ENCODE results near the gene FAM83G.
A peak's percentile ranks its signal among the peaks of the same experiment; 100 is the strongest.

The FAM83G gene

DNA sequence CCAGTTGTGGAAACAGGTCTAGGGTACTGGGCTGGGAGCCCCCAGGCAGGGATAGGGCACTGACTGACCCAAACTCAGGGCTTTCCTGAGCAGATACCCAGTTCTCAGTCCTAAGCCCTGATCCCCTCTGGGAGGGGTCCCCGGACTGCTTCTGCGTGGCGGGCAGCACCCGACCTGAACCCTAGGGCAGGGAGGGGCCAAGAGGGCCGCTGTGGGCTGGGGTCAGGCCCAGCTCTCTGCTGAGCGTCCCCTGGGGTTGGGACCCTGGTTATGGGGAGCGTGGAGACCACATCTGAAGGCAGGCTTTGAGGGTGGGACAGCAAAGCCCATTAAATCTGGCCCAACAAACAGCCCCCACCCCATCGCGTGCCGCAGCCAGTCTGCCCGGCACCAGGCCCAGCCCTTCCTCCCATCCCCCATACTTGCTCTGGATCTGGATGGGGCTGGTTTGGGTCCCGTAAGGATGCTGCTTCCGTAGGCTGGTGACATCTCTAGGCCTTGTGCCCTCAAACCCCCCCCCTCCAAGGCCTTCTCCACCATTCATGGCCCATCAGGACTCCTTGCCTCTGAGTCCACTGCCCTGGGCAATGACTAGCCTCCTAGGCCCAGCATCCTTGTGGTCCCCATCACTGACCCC lies 691 bp upstream of the FAM83G start:
- DNase-seq = no peak

DNA sequence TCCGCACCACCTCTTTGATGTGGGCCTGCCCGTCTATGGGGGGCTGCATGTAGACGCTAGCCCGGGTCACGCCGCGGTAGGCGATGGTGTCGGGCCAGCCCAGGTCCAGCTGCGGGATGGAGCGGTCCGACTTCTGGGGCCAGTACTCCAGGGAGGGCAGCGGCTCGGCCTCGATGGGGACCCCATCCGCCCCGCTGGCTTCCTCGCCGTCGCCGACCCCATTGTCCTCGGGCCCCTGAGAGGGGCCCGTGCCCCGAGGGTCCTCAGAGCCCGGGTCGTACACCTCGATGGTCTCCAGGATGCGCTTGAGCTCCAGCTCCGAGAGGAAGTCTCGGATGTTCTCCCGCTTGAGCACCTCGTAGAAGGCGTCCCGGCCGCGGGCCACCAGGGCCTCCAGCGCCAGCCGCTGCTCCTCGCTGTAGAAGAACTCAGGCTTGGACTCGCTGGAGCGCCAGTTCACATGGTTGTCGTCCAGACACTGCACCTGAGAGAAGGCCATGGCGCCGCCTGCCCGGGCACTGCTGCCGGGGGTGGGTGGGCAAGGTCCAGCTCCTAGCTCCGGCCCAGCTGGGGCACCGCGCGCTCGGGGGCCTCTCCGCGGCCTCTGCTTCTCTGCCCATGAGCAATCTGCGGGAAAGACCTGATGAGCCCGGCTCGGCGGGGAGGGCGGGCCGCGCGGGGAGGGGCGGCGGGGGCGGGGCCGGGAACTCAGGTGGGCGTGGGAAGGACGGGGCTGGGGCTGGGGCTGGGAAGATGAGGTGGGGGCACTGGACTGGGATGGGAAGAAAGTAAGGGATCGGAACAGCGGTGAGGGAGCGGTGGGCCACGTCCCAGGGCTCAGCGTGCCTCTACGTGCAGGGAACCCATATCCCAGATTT lies 782 bp downstream of the FAM83G start:
- peak; percentile 19 for DNase-seq

DNA sequence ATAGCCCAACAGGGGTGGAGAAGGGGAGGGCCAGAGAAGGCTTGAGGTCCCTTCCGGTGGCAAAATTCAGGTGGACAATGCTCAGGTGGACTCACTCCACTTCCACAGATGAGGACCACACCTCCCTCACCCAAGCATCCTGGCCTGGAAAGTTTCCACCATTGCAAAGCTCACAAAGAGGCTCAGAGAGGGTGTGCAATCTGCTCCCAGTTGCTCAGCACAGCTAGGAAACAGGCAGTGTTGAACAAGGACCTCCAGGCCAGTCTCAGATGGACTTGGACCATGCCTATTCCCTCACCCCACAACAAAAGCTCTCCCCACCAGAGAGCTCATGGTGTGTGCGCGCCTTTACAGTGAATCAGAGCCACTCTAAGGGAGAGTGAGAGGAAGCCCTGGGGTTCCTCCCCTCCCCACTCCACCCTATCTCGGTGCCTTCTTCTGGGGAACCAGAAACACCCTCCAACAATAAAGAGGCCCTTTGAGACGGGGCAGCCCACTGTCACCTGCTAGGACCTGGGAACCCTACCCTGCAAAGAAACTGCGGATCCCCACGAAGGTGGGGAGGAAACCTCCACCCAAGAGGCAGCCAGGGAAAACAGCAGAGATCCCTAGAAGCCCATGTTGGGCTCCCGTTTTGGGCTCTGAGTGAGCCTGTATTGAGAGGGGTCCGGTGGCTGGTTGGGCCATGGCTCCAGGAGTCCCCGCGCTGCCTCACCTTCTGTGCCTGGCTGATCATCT lies 1.6 kb downstream of the FAM83G start:
- no peak for DNase-seq

DNA sequence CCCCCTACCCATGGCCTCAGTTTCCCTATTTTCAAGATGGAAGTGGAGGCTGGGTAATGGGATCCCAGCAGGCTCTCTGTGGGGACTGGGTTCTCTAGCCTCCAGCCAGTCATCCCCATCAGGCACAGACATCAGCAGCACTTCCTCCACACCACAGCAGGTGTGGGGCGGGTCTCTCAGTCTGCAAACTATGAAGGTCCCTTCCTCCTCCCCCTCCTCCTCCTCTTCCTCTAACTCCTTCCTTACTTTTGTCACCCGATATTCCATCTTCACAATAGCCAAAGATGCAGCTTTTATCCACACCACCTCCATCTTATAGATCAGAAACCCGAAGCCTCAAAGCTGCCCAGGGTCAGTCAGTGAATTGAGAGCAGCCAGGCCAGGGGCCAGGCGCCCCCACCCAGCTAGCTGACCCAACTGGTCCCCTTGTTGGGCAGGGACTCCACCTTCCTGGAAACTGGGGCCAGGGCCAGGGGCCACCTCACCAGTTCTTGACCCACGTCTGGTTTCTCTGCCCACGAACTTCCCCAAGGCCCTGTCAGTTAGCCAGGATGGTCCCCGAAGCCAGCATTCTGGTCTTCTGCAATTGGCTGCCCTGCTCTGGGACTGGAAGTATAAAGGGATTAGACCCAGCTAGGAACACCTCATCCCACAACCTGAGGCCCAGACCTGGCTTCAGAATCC lies 2.5 kb downstream of the FAM83G start:
- DNase-seq = no peak

DNA sequence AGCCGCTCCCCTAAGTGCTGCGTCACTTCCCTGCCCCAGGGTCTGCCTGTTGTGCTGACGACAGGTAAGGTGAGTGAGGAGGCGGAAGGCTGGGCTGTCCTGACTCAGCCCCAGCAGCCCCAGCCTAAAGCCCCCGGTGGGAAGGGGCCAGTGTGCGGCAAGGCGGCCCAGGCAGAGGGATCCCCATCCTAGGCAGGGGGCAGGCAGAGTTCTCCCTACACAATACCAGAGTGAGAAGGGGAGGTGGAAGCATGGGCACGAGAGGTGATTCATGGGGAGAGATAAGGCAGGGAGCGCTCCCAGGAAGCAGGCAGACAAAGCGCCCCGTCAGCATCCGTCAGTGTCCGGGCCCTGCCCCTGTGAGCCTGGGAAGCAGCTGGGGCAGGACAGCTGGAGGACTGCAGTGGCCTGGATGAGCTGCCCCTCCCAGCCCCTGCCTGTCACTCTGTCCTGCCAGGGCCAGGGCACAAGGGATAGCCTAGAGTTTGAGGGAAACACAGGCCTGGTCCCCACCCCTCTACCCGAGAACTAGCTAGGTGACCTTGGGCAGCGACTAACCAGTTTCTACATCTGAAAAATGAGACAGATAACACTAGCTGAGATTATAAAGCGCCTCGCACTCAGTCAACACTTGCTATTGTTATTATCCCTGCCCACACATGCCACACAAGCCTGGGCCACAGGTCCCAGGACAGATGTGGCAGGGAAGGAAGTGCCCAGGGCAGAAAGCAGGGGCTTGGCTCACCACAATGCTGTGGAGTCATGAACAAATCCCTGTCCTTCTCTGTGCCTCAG lies 3.8 kb downstream of the FAM83G start:
- peak; percentile 33 for DNase-seq

DNA sequence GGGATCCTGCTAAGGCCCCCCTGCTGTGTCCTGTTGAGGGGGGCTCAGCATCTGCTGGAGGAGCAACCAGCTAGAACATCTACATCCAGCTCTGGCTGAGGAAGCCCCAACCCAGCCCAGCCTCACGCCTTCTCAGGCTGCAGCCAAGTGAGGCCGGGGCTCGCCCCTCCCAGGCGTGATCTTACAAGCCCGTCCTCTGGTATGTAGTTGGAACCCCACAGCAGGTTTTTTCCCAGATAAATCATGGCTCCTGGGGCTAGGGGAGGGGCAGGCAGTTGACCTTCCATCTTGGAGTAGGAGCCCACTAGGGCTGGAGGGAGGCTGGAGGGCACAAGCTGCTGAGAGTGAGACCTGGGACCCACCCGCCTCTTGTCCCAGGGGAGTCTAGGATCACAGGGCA lies 4.7 kb downstream of the FAM83G start:
- DNase-seq = no peak

DNA sequence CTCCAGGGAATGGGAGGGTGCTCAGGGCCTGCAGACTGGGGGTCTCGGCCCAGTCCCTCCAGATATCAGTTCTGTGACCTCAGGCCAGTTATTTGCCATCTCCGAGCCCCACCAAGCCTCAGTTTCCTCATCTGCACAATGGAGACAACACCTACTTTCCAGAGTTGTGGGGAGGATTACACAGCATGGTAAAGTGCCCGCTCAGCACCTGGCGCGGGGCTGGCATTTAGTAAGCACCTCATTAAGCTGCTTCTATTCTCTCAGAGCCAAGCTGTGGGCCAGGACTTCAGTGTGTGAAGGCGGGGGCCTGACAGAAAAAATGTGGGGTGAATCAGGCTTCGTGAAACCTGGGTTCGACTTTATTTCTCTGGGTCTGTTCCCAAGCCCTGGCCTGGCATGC lies 5.2 kb downstream of the FAM83G start:
- no peak for DNase-seq

GRCh38 chr17:18997650-18998196 lies 6.8 kb downstream of the FAM83G start:
- no peak for DNase-seq

- no peak for DNase-seq
These were observed 8.1 kb downstream of the FAM83G start for GRCh38 chr17:18996458-18996857.

- no peak for DNase-seq
These were observed 9.3 kb downstream of the FAM83G start for GRCh38 chr17:18995220-18995619.

- DNase-seq = no peak
These were observed 9.9 kb downstream of the FAM83G start for GRCh38 chr17:18994631-18995030.

DNA sequence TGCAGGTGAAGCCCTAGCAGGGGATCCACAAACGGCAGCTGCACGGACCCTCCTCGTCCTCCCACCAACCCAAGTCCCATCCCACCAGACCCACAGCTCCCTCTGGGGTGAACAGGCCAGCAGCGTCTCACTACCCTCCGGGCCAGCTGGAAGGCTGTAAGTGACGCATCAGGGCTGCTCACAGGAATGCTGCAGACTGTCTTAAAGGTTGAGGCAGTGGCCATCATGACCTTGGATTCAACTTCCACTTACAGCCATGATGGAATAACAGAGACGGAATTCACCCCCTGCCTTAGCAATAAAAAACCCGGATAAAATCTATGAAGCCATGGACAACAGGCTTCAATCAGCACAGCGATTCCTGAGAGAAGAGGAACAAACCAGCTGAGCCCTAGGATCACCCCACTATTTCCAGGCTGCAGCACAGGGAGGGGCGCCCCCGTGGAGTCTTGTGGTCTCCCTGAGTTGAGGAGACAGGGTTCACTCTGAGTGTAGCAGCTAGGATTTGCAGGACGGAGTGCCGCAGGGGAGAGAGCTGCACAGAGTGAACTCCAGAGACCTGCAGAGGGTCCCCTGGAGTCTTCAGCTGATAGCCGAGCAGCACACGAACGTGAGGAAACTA lies 10.5 kb downstream of the FAM83G start:
- no peak for DNase-seq

DNA sequence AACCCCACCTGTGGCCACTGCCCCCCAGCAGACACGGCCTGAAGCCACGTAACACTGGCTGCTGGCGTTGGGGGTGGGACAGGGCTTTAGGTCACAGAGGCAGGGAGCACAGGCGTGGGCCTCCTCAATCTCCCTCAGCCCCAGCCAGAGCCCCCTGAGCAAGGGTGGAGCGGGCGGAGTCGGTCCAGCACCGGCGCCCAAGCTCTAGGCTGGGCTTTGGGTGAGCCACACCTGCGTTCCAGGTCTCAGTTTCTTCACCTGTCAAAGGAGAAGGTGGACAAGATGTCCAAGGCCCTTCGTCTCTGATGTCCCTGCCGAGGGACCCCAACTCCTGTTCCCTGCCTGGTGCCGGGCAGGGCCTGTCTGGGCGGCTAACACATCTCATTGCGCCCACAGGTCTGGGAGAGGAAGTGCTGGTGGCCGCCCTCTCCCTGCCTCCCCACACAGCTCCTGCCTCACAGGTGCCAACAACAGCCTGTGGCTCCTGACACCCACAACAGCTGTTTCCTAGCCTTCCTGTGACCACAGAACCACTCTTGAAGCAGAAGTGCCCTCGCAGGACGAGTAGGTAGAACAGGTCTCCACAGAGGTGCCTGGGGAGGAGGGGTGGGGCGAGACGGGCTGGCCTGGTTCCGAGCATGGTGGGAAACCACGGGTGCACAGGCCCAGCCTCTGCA lies 12.0 kb downstream of the FAM83G start:
- no peak for DNase-seq

- no peak for DNase-seq
These were observed 12.8 kb downstream of the FAM83G start for GRCh38 chr17:18991531-18992315.

DNA sequence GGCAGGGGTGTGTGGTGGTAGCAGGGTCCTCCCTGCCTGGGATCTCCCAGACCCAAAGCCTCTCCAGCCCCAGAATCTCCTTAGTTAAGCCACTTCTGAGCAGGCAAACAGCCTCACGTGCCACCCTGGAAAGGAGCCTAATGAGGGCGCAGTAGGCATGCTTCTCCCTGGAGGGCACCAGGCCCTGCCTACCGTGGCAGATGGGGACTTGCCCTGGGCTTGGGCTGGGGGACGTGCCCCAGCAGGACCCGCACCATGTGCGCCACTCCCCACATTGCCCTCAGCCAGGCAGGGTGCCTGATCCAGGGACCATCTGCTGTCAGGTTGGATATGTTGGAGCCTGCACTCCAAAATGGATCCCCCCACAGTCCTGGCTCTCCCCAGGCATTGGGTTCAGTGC lies 14.2 kb downstream of the FAM83G start:
- no peak for DNase-seq

DNA sequence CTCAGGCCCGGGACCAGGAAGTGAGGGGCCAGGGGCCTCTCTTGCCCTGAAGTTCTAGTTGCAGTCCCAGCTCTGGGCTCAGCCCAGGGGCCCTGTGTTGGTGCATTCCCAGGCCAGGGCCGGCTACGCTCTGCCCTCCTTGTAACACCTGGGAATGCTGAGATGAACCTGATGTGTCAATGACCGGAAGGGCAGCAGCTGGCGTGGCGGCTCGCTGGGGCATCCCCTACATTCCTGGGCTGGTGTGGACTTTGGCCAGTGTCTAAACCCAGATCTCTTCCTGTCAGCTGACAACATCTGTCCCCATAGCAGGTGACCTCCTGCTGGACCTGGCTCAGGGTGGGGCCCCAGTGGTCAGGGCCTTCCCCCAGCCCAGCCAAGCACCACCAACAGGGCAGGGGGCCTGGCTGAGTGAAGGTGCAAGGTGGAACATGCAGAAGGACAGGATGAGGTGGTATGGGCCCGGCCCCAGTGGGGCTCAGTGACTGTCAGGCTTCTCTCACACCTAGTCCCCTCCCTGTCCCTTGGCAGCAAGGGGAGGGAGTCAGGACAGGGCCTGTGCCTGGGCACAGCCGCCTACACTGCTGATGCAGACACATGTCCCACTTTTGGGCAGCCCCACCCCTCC lies 15.9 kb downstream of the FAM83G start:
- no peak for DNase-seq

GRCh38 chr17:18987862-18988545 lies 16.6 kb downstream of the FAM83G start:
- DNase-seq = no peak

DNA sequence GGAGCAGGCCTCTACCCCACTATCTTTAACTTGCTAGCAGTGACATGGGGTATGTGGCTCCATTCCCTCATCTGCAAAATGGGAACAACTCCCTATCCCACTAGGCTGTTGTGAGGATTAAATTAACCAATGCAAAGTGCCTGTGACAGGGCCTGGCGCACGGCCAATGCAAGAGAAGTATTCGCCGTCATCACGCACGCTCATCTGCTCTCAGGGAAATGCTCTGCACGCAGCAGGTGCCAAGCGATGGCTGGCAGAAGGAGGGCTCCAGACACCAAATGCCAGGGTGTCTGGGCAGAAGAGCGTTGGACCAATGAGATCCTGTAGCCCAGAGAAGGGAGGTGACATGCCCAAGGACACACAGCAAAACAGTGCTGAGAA lies 17.3 kb downstream of the FAM83G start:
- DNase-seq = no peak

Data from T1000 (cell line).